Stimulated activated naive CD8-positive, alpha-beta T cell treated with anti-CD3 and anti-CD28 coated beads, Interleukin-15, amount 100 ng/mL, for 72 hours (primary cell): Measurements from ENCODE around the gene OGFRL1.

Experiments
- ATAC-seq: fragments of 150-1000 bp; cut with Tn5 transposase; 2 replicates; pipeline ENCODE4 v1.10.0; 2021; ENCODE audit warnings: mild to moderate bottlenecking, moderate library complexity
- DNase-seq, 2 donors: peaks; one replicate each; pipeline ENCODE4 v3.0.0; 2021 to 2022
- H3K27ac Mint-ChIP-seq, 2 donors: one replicate each; pipeline ENCODE4 v1.8.0; 2022; ENCODE audit warnings: mild to moderate bottlenecking in 2 of 2, mixed read lengths in 2 of 2, moderate library complexity in 2 of 2
- H3K27me3 Mint-ChIP-seq: one replicate; pipeline ENCODE4 v1.8.0; 2022; ENCODE audit warnings: mixed read lengths
- H3K4me1 Mint-ChIP-seq: one replicate; pipeline ENCODE4 v1.8.0; 2022; ENCODE audit warnings: mild to moderate bottlenecking, mixed read lengths
- H3K4me3 Mint-ChIP-seq, 2 donors: one replicate each; pipeline ENCODE4 v1.8.0; 2022; ENCODE audit warnings: mild to moderate bottlenecking in 2 of 2, mixed read lengths in 2 of 2, moderate library complexity in 1 of 2
- H3K9me3 Mint-ChIP-seq, 2 donors: one replicate each; pipeline ENCODE4 v1.8.0; 2022; ENCODE audit warnings: mixed read lengths in 2 of 2

The OGFRL1 gene

DNA sequence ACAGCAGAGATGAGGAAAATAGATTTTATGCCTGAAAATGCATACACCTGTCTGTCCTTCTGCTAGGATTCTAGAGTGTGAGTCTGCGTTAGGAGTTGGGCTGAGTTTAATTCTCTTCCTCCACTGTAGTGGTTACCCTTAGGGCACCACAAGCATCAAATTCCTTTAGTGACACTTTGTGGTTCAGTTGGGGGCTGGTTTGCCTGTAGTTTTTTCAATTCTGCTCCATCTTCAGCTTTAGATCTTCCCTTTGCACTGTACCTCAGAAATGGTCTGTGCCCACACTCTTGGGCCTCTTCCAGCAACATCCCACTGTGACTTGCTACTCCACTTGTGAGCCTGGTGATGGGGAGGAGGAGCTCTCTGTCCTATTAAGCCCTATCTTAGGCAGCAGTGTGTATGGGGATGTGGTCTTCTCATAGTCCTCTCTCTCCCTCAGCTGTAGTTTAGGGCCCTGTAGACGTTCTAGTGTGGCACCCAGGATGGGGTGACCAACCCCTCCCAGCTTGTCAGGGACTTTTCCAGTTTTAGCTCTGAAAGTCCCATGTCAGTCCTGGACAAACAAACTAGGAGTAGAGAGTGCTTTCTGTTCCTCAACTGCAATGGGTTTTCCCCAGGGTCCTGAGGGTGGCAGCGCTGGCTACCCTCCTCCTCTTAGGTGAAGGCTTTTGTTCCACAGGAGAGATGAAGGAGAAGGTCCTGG, 19.7 kb upstream of the OGFRL1 start:
- H3K4me1 Mint-ChIP-seq: peaks cover 7% of the 10 kb centered on the region
- H3K27me3 Mint-ChIP-seq: no peaks in the 10 kb centered on the region
- H3K9me3 Mint-ChIP-seq: peaks cover 0 to 18% of the 10 kb centered on the region in 2 donors
- DNase-seq (no peak), ATAC-seq (peak; percentile 53)
- peak overlapping the region in 1 of 2 donors; percentile 73 for H3K27ac Mint-ChIP-seq
- no peak overlapping the region for H3K4me3 Mint-ChIP-seq

DNA sequence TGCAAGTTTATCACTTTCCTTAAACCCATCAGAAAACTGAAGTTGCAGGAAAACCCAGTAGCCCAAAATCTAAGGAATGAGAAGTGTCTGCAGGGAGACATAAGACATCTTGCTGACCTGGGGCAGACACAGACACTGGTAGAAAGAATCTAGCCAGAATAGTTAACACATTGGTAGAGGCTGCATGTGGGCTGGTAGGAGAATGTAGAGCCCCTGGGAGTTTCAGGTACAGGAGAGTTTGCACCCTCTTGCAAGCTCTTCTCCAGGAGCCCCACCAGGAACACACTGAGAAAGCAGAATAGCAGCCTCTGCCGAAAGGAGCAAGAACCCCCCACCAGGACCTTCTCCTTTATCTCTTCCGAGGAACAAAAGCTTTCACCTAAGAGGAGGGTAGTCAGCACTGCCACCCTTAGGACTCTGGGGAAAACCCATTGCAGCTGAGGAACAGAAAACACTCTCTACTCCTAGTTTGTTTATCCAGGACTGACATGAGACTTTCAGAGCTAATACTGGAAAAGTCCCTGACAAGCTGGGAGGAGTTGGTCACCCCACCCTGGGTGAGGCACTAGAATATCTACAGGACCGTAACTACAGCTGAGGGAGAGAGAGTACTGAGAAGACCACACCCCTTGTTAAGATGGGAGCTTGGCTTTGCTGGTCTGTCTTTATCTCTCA, 10.5 kb upstream of the OGFRL1 start:
- no peak for ATAC-seq
- Mint-ChIP-seq H3K27me3 (no peaks in the 10 kb centered on the region), H3K27ac (no peak overlapping the region), H3K4me3 (no peak overlapping the region), H3K4me1 (no peaks in the 10 kb centered on the region), H3K9me3 (no peaks in the 10 kb centered on the region)
- DNase-seq: no peak

DNA sequence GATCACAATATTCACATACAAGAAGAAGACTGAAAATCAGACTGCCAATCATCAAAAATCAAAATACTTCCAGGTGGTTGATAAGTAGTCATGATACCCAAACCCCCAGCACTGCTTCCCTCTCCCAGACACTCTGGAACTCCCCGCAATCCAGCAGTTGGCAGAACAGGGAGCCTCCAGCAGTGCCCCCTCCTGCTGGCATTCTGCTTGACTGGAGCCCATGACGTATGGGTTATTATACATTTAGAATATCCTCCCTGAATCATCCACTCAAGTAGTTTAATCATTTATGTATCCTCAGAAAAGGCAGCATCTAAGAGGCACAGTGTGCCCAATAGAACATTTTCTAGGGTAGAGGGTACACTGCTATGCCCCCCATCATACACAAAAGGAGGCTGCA, 9.3 kb upstream of the OGFRL1 start:
- H3K27me3 Mint-ChIP-seq: no peaks in the 10 kb centered on the region
- ATAC-seq (no peak), DNase-seq (no peak)
- peak overlapping the region in 1 of 2 donors; percentile 55 for H3K27ac Mint-ChIP-seq
- no peak overlapping the region for H3K4me3 Mint-ChIP-seq
- H3K4me1 Mint-ChIP-seq: no peaks in the 10 kb centered on the region
- no peaks in the 10 kb centered on the region for H3K9me3 Mint-ChIP-seq

DNA sequence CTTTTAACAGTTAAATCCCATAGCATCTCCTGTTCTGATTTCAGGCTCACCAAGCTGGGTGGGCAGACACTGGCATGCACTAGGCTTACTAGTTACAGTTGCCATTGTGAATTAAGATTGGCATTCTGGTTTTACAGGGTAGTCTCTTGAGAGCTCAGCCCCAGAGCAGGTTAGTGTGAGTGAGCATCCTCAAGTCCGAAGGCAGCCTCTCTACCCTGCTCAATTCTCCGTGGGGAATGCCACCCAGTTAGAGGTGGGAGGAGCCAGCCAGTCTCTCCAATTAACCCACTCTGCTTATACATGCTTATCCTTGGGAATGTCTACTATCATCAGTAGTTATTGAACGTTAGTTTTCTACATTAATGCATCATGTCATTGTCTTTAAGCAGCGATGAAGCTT, 8.9 kb upstream of the OGFRL1 start:
- DNase-seq (no peak), ATAC-seq (no peak)
- no peaks in the 10 kb centered on the region for H3K4me1 Mint-ChIP-seq
- H3K4me3 Mint-ChIP-seq: no peak overlapping the region
- H3K27me3 Mint-ChIP-seq: no peaks in the 10 kb centered on the region
- no peak overlapping the region for H3K27ac Mint-ChIP-seq
- H3K9me3 Mint-ChIP-seq: no peaks in the 10 kb centered on the region

DNA sequence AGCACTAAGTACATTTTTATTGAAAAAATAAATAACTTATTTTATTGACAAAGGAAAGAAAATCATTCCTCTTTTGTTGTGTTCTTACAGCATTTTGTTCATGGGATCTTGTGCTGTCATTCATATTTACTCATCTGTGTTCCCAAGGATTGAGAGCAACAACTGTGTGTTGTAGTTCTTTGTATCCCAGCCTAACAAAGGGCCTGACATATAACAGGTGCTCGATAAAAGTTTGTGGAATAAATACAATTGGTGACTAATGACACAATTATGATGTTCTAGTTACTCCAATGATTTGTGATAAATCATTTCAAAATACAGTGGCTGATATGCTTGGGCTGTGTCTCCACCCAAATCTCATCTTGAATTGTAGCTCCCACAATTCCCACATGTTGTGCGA, 7.9 kb upstream of the OGFRL1 start:
- Mint-ChIP-seq H3K27me3 (no peaks in the 10 kb centered on the region), H3K4me1 (no peaks in the 10 kb centered on the region), H3K9me3 (no peaks in the 10 kb centered on the region), H3K27ac (no peak overlapping the region), H3K4me3 (no peak overlapping the region)
- DNase-seq (no peak), ATAC-seq (no peak)

DNA sequence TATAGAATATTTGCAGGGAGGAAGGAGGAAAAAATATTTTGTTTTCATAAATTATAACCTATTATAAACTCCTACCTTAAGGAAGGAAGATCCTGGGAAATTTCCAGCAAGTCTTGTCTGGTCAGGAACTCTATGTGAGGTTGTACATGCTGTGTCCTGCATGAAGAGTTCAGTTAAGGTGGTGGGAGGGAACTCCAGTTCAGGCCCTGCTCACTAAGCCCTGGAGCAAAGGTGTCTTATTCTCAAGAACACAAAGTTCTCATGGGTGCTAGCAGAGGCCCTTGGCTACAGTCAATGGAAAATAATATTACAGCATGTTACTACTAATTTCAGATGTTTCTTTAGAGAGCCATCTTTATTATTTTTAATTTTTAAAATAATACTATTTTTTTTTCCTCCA, 3.8 kb upstream of the OGFRL1 start:
- DNase-seq (no peak), ATAC-seq (no peak)
- no peaks in the 10 kb centered on the region for H3K27me3 Mint-ChIP-seq
- no peak overlapping the region for H3K4me3 Mint-ChIP-seq
- peaks cover 10% of the 10 kb centered on the region for H3K4me1 Mint-ChIP-seq
- H3K9me3 Mint-ChIP-seq: no peaks in the 10 kb centered on the region
- no peak overlapping the region for H3K27ac Mint-ChIP-seq

DNA sequence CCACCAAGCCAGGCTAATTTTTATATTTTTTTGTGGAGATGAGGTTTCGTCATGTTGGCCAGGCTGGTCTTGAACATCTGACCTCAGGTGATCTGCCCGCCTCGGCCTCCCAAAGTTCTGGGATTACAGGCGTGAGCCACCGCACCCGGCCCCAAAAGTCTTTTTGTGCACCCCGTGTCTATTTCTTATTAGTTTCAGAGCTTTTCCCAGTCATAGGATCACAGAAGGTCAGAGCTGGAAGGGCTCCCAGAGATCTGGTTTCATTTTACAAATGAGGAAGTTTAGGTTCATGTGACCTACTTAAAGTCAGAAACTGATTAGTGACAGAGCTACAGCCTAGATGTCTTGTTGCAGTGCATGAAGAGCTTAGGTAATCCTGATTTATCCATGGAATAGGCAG, 1.6 kb upstream of the OGFRL1 start:
- Mint-ChIP-seq H3K9me3 (no peaks in the 10 kb centered on the region), H3K27me3 (no peaks in the 10 kb centered on the region), H3K4me1 (peaks cover 26% of the 10 kb centered on the region), H3K4me3 (no peak overlapping the region), H3K27ac (no peak overlapping the region)
- no peak for DNase-seq
- ATAC-seq: no peak

DNA sequence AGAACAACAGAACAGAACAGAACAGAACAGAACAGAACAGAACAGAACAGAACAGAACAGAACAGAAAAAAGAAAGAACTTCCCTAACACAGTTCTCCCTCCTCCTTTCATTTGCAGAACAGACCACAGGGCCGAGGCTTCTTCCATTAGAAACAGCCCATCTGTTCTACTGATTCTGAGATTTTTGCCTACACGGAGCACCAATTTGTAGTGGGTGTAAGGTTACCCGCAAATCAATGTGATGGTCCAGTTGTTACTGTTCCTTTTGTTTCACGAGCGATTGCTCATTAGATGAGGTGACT, 734 bp upstream of the OGFRL1 start:
- H3K27me3 Mint-ChIP-seq: no peaks in the 10 kb centered on the region
- H3K4me1 Mint-ChIP-seq: peaks cover 26% of the 10 kb centered on the region
- H3K27ac Mint-ChIP-seq: no peak overlapping the region
- H3K4me3 Mint-ChIP-seq: peak overlapping the region; percentile 55 to 76
- DNase-seq (no peak), ATAC-seq (no peak)
- no peaks in the 10 kb centered on the region for H3K9me3 Mint-ChIP-seq

DNA sequence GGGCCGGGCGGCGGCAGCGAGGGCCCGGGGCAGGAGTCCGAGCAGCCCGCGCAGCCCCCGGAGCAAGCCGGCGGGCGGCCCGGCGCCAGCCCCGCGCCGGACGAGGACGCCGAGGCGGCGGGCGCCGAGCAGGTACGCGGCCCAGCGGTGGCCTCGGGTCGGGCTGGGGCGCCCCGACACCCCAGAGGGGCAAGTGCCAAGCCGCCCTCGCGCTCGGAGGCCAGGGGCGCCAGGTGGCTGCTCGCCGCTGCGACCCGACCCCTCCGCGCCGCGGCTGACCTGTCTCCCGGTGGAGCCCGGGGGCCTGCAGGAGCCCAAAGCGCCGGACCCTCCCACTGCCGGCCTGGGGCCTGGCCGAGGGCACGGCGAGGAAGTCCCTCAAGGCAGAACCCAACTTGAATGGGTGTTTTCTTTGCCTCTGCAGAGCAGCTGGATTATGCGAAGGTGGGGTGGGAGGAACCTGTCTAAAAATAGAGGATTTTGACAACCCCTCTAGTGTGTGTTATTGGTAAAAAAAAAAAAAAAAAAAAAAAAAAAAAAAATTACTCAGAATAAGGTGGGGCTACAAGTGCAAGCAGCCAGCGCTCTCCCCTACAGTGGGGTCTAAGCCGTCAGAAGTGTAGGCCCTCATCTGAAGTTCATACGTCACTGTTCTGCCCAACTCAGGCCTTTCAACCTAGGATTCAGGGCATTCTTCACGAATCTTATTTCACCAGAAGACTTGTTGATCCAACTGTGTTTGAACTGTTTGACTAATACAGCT, 609 bp downstream of the OGFRL1 start:
- peak; percentile 28 for ATAC-seq
- peak; percentile 43 to 55 for DNase-seq
- Mint-ChIP-seq H3K4me1 (peaks cover 26% of the 10 kb centered on the region), H3K27me3 (no peaks in the 10 kb centered on the region), H3K9me3 (no peaks in the 10 kb centered on the region), H3K4me3 (peak overlapping the region; percentile 82 to 89), H3K27ac (peak overlapping the region; percentile 23 to 93)

DNA sequence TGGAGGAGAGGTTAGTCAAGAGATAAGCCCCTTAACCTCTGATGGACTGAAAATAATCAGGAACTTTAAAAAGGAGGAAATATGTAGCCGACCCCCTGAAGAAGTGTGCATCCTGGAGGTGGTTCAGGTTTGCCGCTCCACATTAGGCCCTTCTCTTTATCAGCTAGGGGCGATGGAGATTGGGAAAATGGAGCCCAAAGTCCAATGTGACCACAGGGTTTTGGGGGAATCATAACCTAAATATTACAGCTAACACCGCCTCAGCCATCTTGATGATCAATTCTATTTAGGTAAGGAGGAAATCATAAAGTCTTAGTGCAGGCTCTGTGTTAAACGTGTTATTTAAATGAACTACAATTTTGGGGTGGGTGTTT, 1.2 kb downstream of the OGFRL1 start:
- Mint-ChIP-seq H3K4me1 (peaks cover 26% of the 10 kb centered on the region), H3K9me3 (no peaks in the 10 kb centered on the region), H3K27me3 (no peaks in the 10 kb centered on the region), H3K27ac (peak overlapping the region; percentile 23 to 93), H3K4me3 (peak overlapping the region; percentile 82 to 89)
- DNase-seq (no peak), ATAC-seq (no peak)

DNA sequence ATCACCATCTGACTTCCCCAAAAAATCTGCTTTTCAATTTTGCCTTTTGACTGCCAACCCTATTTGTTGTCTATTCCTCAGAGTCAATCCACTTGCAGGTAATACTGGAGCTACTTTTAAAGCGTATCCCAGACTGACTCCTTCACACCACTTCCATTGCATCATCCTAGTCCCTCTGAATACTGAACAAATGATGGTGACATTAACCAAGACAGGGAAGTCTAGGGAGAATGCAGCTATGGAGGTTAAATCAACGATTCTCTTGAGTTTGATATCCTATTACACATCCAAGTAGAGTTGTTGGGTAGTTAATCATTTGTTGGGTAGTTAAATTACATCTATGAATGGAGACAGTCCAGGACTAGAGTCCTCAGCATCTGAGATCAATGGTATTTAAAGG, 2.0 kb downstream of the OGFRL1 start:
- DNase-seq: no peak
- Mint-ChIP-seq H3K9me3 (no peaks in the 10 kb centered on the region), H3K27ac (peak overlapping the region in 1 of 2 donors; percentile 3), H3K4me1 (peaks cover 26% of the 10 kb centered on the region), H3K4me3 (peak overlapping the region in 1 of 2 donors; percentile 89), H3K27me3 (no peaks in the 10 kb centered on the region)
- ATAC-seq: no peak

DNA sequence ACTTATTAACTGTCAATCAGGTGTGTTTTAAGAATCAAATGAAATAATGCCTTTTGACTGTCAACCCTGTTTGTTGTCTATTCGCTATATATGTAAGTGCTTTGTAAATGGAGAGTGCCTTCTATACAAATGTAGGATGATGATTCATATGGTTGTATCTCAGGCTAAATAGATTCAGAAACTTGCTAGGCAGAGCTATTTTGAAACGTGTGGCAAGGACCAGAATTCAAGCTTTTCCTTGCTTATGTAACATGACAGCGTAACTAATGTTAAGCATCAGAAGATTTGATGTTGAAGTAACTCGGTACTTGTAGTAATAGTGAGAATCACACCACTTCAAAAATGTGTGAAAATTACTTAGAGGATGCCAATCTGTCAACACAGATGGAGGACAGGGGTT, 3.4 kb downstream of the OGFRL1 start:
- Mint-ChIP-seq H3K27ac (no peak overlapping the region), H3K27me3 (no peaks in the 10 kb centered on the region), H3K9me3 (no peaks in the 10 kb centered on the region), H3K4me1 (peaks cover 26% of the 10 kb centered on the region), H3K4me3 (no peak overlapping the region)
- no peak for ATAC-seq
- no peak for DNase-seq

DNA sequence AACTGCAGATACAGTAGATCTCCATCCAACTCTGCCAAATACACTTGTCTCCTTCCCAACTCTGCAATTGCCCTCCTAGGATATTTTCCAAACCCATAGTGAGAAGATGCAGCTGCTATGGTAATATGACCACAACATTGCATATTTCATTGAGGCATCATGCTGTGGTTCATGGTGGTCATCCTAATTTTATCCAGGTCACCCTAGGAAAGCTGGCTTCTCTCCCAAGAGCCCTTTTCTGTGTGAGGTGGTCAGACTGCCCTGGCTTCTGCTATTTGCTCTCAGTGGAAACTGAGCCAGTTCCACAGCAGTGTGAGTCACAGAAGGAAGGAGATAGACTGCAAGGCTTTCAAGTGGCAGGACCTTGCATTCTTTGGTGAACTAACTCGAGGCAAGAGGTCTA, 5.5 kb downstream of the OGFRL1 start:
- Mint-ChIP-seq H3K9me3 (no peaks in the 10 kb centered on the region), H3K4me1 (peaks cover 19% of the 10 kb centered on the region), H3K27ac (no peak overlapping the region), H3K27me3 (no peaks in the 10 kb centered on the region), H3K4me3 (no peak overlapping the region)
- DNase-seq: no peak
- no peak for ATAC-seq

DNA sequence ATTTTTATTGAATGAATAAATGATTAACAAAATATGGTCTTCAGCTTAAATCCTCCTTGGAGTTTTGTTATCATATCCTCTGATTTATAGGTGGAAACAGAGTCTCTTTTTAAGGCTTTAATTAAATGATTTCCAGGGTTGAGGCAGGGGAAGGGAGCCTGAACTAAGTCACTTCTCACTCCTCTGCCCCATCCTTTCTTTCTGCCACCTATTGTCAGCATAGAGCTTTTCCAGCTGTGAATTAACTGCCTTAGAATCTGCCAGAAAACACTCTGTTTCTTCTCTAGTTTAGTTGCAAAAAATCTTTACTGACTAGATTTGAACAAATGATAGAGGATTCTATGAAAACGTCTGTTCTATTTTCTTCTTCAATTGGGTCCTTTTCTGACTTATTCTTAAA, 9.8 kb downstream of the OGFRL1 start:
- no peaks in the 10 kb centered on the region for H3K27me3 Mint-ChIP-seq
- no peaks in the 10 kb centered on the region for H3K4me1 Mint-ChIP-seq
- ATAC-seq (no peak), DNase-seq (no peak)
- no peak overlapping the region for H3K4me3 Mint-ChIP-seq
- no peaks in the 10 kb centered on the region for H3K9me3 Mint-ChIP-seq
- H3K27ac Mint-ChIP-seq: no peak overlapping the region

DNA sequence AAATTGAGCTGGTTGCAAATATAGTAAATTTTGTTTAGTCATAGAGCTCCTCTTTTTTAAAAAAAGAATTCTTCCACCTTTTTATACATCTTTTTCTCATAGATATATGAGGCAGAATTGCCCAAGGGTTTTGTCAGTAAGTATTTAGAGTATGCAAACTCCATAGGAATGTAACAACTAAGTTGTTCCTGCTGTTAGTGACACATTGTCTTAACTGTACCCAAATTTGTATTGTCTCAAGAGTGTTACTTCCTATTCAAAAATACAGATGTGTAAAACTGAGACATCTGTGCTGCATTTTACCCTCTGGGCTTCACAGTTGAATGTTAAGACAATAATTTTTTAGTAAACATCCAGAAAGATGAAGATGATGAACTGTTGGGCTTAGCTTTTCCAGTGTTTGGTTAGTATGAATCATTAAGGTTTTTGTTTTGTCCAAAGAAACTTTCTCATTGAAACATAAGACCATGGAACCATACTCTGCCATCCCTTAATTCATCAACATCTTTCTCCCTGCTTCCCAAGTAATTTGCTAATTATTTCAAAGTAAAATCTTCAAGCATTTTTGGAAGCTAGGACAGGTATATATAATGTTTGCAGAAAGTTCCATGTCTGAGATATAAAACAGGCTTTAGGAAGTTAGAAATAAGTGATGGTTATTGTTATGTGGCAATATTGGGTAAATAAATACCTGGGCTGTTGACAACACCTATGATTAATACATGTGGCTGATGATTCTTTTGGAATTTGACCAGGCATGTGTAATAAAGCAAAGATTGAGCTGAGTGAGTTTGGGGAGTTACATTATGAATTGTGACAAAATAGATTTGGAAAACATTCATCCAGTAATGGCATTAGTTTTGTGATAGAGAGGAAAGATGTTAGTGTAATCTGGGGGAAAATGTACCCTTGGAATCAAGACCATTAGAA, 11.2 kb downstream of the OGFRL1 start:
- Mint-ChIP-seq H3K27ac (no peak overlapping the region), H3K4me3 (no peak overlapping the region), H3K9me3 (no peaks in the 10 kb centered on the region), H3K27me3 (no peaks in the 10 kb centered on the region), H3K4me1 (no peaks in the 10 kb centered on the region)
- ATAC-seq (no peak), DNase-seq (no peak)
